Lower leg skin (tissue), 4 donors: ENCODE results near the gene OSBPL7. TPM values are rescaled to one million over a fixed set of nuclear protein-coding genes. Genes with fewer than 3 reads are reported as not detected.

Experiments
- DNase-seq, 2 donors: peaks; one replicate each; pipeline ENCODE4 v3.0.0-alpha.2; 2019; ENCODE audit warnings: low spot score in 2 of 2
- H3K4me3 ChIP-seq: fragments of 200-600 bp; sonication (generic); 2 replicates; pipeline ENCODE4 v1.5.1; 2017; ENCODE audit warnings: mild to moderate bottlenecking, low read depth; ENCODE audit not compliant: poor library complexity, severe bottlenecking
- POLR2A ChIP-seq, 2 donors: fragments of 450-650 bp; IDR thresholded peaks; one replicate each; pipeline ENCODE4 v1.6.1; 2016 to 2017; ENCODE audit warnings: antibody characterized with exemption in 2 of 2, mild to moderate bottlenecking in 1 of 2, moderate library complexity in 1 of 2
- WGBS, 2 donors: methylation state at CpG; one replicate each; pipeline ENCODE4 v1.1.5; 2018; 5-methylcytosine and 5-hydroxymethylcytosine counted together
- intact Hi-C: fragments of 100-400 bp; cut with DNase I; formaldehyde crosslinking; loops from one replicate; pipeline ENCODE4 v1.15.0; 2023; ENCODE audit warnings: low total_unique reads
- total RNA-seq, 4 donors: library from RNA; depleted of rRNA; stranded (reverse); fragments of >200 nt; gene quantifications; one replicate each; pipeline ENCODE4 v1.1.0, GENCODE V29; 2016
- TF ChIP-seq, protein P1 (sequence below), 3 donors: fragments of 450-650 bp; IDR thresholded peaks; one replicate each; pipeline ENCODE4 v1.5.1; 2016; ENCODE audit warnings: antibody characterized with exemption in 3 of 3, mild to moderate bottlenecking in 3 of 3, moderate library complexity in 2 of 3

The OSBPL7 gene
- total RNA-seq, 4 donors from 2014 or later: 1.1 to 8.4 (median 1.8) TPM

DNA sequence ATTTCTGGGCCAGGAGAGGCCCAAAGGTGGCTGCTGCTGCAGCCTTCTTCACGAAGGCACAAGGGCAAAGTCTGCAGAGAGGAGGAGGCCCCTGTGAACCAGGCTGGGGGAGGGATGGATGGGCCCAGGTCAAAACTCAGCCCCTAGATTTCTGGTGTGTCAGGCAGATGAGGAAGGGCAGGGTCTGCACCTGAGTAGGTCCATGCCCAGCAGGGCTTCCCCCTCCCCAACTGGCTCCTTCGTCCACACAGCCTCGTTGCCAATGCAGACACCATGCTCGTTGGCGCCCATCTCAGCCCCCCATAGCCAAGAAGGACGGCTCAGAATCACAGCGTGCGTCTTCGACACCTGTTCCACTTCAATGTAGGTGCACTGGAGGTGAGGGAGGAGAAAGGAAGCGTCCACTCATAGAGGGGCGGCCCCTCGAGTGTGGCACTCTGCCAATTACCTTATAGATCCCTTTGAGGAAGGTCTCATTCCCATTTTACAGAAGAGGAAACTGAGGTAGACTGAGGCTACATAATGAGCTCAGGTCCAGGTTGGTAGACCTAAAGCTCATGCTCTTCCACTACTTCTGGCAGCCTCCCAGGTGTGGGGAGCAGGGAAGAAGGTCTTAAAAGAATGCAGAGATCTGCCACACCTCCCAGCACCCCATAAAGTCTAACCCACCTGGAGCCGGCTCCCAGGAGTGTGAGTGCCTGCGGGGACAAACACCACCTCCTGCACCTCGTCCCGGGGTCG, 18.6 kb upstream of the OSBPL7 start:
- 50% methylated on average over 17 of the region's 17 CpGs for WGBS, 2 donors
- TF ChIP-seq, protein P1, sequence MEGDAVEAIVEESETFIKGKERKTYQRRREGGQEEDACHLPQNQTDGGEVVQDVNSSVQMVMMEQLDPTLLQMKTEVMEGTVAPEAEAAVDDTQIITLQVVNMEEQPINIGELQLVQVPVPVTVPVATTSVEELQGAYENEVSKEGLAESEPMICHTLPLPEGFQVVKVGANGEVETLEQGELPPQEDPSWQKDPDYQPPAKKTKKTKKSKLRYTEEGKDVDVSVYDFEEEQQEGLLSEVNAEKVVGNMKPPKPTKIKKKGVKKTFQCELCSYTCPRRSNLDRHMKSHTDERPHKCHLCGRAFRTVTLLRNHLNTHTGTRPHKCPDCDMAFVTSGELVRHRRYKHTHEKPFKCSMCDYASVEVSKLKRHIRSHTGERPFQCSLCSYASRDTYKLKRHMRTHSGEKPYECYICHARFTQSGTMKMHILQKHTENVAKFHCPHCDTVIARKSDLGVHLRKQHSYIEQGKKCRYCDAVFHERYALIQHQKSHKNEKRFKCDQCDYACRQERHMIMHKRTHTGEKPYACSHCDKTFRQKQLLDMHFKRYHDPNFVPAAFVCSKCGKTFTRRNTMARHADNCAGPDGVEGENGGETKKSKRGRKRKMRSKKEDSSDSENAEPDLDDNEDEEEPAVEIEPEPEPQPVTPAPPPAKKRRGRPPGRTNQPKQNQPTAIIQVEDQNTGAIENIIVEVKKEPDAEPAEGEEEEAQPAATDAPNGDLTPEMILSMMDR (IDR thresholded peaks at IDR 0.05): no peak
- no peak for TF ChIP-seq POLR2A (IDR thresholded peaks at IDR 0.05)
- DNase-seq: no peak
- intact Hi-C loops: loop anchor here (2.0 kb wide), 1 partner anchor 49 kb away; no protein-coding TSS in a partner anchor
- no peak overlapping the region for H3K4me3 ChIP-seq

- DNase-seq: no peak
- intact Hi-C loops: no loop called here
- H3K4me3 ChIP-seq: no peak overlapping the region
- WGBS, 2 donors: 90 to 95% methylated on average over 5 of the region's 5 CpGs
- TF ChIP-seq, protein P1 (IDR thresholded peaks at IDR 0.05): no peak
- no peak for TF ChIP-seq POLR2A (IDR thresholded peaks at IDR 0.05)
These were observed 17.5 kb upstream of the OSBPL7 start for GRCh38 chr17:47839071-47839470.

GRCh38 chr17:47838636-47839035, 17.0 kb upstream of the OSBPL7 start:
- no peak for DNase-seq
- 89 to 91% methylated on average over 11 to 13 of the region's 13 CpGs for WGBS, 2 donors
- TF ChIP-seq, protein P1 (IDR thresholded peaks at IDR 0.05): no peak
- TF ChIP-seq POLR2A (IDR thresholded peaks at IDR 0.05): no peak
- intact Hi-C loops: no loop called here
- no peak overlapping the region for H3K4me3 ChIP-seq

- no peak for TF ChIP-seq POLR2A (IDR thresholded peaks at IDR 0.05)
- TF ChIP-seq, protein P1 (IDR thresholded peaks at IDR 0.05): no peak
- no peak for DNase-seq
- no peak overlapping the region for H3K4me3 ChIP-seq
- intact Hi-C loops: loop anchor here (2.0 kb wide), 1 partner anchor 43 kb away; no protein-coding TSS in a partner anchor
- WGBS, 2 donors: 70 to 75% methylated on average over 7 to 13 of the region's 13 CpGs
These were observed 15.9 kb upstream of the OSBPL7 start for GRCh38 chr17:47837401-47838039.

- no peak for DNase-seq
- H3K4me3 ChIP-seq: no peak overlapping the region
- TF ChIP-seq, protein P1 (IDR thresholded peaks at IDR 0.05): no peak
- TF ChIP-seq POLR2A (IDR thresholded peaks at IDR 0.05): no peak
- intact Hi-C loops: loop anchor here (2.0 kb wide), 1 partner anchor 44 kb away; no protein-coding TSS in a partner anchor
- WGBS, 2 donors: 87 to 100% methylated on average over 3 to 5 of the region's 6 CpGs
These were observed 15.0 kb upstream of the OSBPL7 start for GRCh38 chr17:47836601-47837000.
